ENCODE data around the gene TBC1D25. TPM values are rescaled to one million over a fixed set of nuclear protein-coding genes. Genes with fewer than 3 reads are reported as not detected.

Gene TBC1D25
- total RNA-seq, 1 donor from 2014 or later = 13.9 TPM

- Mint-ChIP-seq H3K4me3 (no peak overlapping the region), H3K36me3 (no peaks in the 10 kb centered on the region), H3K9me3 (peaks cover 4% of the 10 kb centered on the region), H3K4me1 (peaks cover 2% of the 10 kb centered on the region), H3K27me3 (ENCODE audit: low read depth) (no peaks in the 10 kb centered on the region), H3K27ac (no peak overlapping the region)
- TF ChIP-seq CTCF (IDR thresholded peaks at IDR 0.05; ENCODE audit: unreplicated experiment) = no peak
- DNase-seq (ENCODE audit: low spot score in 2 of 2, unreplicated experiment in 2 of 2) = peak in 1 of 2 experiments; percentile 47
Measured at GRCh38 chrX:48493890-48494364, 45.6 kb upstream of the TBC1D25 start.

DNA sequence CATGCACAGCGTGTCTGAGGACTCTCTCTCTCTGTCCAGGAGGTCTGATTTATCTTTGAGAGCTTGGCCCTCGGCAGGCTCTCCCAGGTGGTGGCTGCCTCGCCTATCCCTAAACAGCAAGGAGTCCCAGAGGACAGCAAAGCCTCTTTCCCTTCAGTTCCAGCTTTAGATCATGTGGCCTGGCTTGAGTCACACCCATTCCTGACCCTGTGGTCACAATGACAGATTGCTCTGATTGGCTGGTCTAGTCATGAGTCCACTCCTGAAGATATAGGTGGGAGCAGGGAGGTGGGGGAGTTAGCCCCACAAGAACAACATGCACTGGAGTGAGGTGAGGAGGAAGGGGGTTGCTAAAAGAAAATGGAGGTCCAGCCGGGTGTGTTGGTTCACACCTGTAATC lies 42.9 kb upstream of the TBC1D25 start:
- Mint-ChIP-seq H3K27ac (no peak overlapping the region), H3K4me1 (peaks cover 2% of the 10 kb centered on the region), H3K27me3 (ENCODE audit: low read depth) (no peaks in the 10 kb centered on the region), H3K9me3 (peaks cover 4% of the 10 kb centered on the region), H3K4me3 (no peak overlapping the region), H3K36me3 (no peaks in the 10 kb centered on the region)
- no peak for TF ChIP-seq CTCF (IDR thresholded peaks at IDR 0.05; ENCODE audit: unreplicated experiment)
- DNase-seq (ENCODE audit: low spot score in 2 of 2, unreplicated experiment in 2 of 2) = no peak

DNA sequence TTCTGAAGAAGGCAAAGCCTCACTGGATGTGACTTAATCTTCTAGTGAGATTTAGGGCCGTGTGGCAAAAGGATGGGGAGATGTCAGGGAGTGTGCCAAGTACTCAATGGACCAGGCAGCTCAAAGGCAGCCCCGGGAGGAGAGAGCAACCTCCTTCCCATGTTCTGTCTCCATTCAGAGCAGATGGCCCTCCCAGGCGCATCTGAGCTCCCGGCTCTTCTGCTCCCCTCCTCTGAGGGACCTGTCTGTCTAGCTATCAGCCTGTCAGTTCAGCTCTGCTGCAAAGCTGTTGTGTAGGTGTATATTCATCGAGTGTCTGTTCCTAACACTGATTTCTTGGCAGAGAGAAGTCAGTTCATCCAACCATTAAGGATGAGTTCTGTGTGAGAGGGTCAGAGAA lies 41.6 kb upstream of the TBC1D25 start:
- DNase-seq (ENCODE audit: low spot score in 2 of 2, unreplicated experiment in 2 of 2) = no peak
- Mint-ChIP-seq H3K36me3 (no peaks in the 10 kb centered on the region), H3K4me1 (peaks cover 2% of the 10 kb centered on the region), H3K9me3 (peaks cover 4% of the 10 kb centered on the region), H3K27ac (no peak overlapping the region), H3K27me3 (ENCODE audit: low read depth) (no peaks in the 10 kb centered on the region), H3K4me3 (no peak overlapping the region)
- TF ChIP-seq CTCF (IDR thresholded peaks at IDR 0.05; ENCODE audit: unreplicated experiment) = no peak

DNA sequence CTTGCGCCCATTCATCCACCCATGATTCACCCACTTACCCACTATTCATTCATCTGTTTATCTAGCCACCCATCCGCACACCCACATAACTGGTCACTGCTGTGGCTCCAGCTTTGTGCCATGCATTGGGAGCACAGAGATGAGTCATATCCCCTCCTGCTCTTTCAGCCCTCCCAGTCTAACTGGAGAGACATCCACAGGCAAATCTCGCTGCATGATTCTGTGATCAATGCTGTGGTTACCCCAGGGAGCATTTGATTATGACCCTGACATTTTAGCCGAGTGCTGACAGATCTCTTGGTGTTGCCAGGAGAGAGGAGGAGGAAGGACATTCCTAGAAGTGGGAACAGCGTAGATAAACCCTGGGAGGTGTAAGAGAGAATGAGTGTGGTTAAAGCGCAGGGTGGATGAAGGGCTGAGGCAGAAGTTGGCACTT lies 41.1 kb upstream of the TBC1D25 start:
- no peak for TF ChIP-seq CTCF (IDR thresholded peaks at IDR 0.05; ENCODE audit: unreplicated experiment)
- Mint-ChIP-seq H3K27me3 (ENCODE audit: low read depth) (no peaks in the 10 kb centered on the region), H3K36me3 (no peaks in the 10 kb centered on the region), H3K9me3 (peaks cover 4% of the 10 kb centered on the region), H3K4me1 (peaks cover 2% of the 10 kb centered on the region), H3K4me3 (no peak overlapping the region), H3K27ac (no peak overlapping the region)
- DNase-seq (ENCODE audit: low spot score in 2 of 2, unreplicated experiment in 2 of 2) = no peak

DNA sequence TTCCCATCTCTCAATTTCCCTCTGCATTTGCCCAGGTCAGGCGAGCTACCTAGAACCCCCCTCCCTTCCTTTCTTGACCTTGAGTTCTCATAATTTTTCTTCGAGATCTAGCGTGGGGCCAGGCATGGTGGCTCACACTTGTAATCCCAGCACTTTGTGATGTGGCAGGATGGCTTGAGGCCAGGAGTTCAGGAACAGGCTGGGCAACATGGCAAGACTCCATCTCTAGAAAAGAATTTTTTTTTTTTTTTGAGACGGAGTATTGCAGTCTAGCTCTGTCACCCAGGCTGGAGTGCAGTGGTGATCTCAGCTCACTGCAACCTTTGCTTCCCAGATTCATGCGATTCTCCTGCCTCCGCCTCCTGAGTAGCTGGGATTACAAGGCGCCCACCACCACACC lies 35.3 kb upstream of the TBC1D25 start:
- Mint-ChIP-seq H3K27ac (no peak overlapping the region), H3K4me3 (no peak overlapping the region), H3K4me1 (peaks cover under 1% of the 10 kb centered on the region)

More for the DNA sequence above, 35.3 kb upstream of the TBC1D25 start:
- no peak for DNase-seq (ENCODE audit: low spot score in 2 of 2, unreplicated experiment in 2 of 2)
- Mint-ChIP-seq H3K9me3 (no peaks in the 10 kb centered on the region), H3K27me3 (ENCODE audit: low read depth) (no peaks in the 10 kb centered on the region), H3K36me3 (no peaks in the 10 kb centered on the region)
- TF ChIP-seq CTCF (IDR thresholded peaks at IDR 0.05; ENCODE audit: unreplicated experiment) = no peak
